Activated T-cell treated with anti-CD3 and anti-CD28 coated beads for 48 hours (primary cell): ENCODE measurements around the gene ITGA5.
A peak's percentile ranks its signal among the peaks of the same experiment; 100 is the strongest.

Experiments used
- DNase-seq: peaks from one replicate; pipeline ENCODE4 v3.0.0-alpha.2; 2020; ENCODE audit warnings: low read depth

The ITGA5 gene

DNA sequence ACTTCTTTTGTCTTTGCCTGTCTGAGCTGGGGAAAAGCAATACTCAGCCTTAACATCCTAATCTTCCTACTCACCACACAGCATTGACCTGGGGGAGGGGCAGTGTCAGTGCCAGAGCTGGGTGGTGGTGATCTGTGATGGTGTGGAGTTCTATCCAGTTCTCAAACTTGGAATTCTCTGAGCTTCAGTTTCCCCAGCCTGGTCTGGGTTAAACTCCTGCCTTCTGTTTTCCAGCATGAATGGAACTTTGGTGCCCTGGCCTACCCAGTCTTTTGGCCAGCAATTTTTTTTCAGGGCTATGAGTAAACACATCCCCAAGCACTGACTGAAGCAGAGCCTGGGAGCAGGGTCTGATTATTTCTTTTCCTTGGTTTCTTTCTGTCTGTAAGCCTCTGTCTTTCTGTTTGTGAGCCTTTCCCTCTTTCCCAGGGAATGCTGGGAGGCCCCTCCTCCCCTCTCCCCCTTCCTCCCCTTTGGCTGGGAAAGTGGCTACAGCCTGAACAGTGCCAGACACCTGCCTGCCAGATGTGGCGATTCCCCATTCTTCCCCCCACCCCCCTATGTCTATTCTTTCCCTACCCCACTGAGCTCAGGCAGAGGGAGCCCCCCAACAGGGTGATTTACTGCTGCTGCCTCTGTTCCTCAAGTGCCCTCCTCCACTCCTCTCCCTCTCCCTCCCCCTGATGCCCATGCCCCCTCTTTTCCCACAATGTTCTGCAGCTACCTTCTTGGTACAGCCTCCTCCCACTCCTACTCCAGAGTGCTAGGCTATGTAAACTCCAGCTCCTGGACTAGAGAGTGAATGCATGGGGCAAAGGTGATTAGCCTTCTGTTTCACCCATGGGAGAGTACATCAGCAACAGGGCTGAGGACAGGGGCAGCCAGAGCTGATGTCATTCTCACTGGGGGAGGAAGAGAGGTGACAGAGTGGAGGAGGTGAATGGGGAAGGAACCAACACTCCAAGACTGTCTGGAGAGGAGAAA lies 65.9 kb downstream of the ITGA5 start:
- no peak for DNase-seq

DNA sequence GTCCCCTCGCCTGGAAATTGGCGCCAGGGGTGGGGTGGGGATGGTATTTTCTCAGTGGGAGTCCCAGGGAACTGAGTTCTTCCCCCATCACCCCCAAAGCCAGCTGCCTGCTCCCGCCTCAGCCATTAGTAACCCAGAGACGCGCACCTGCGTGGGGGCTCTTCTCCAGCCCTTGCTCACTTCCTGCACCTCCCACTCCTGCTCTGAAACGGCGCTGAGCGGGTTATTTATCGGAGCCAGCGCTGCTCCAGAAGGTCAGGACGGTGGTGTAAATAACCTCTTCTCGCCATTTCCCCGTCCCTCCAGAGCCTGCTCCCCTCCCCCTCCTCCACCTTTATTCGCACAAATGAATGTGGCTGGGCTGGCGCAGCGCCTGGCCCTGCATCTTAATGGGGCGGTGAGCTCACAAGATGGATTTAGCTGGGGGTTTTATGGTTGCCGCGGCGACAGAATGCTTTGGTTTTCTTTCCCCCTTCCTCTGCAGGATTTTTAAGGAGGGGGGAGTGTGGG lies 67.0 kb downstream of the ITGA5 start:
- DNase-seq: peak; percentile 27

DNA sequence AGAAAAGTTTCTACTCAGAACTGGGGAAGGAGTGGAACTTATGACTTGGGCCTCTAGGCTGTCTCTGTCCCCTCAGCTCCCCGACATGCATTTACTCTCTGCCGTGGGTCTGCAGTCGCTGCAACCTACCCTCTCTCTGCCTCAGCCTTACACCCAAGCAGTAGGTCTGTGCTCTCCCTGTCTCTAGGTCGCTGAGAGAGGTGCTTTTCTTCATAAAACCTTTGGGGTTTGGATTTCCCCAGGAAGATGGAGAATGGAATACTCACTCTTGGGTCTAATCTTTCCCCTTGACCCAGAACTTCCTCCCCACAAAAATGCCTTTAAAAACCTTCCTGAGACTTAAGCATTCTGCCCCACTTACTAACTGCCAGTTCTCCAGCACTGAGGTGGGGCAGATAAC lies 67.7 kb downstream of the ITGA5 start:
- DNase-seq: no peak

DNA sequence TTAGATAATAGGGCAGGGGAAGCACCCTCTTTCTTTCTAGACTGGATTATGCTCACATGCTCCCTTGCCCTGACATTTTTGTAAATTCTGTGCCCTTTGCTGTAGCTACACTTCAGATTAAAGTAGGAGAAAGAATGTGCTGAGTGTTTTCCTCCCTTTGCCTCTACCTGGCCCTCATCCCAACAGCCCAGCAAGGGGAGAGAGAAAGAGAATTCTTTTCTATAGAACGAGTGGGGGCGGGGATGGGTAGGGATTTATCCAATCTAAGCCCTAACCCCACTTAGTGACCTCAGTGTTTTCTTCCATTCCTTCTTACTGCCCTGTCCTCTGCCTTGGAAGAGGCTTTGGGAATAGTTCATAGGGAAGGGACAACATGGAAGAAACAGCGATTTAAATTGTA lies 68.3 kb downstream of the ITGA5 start:
- DNase-seq: no peak

DNA sequence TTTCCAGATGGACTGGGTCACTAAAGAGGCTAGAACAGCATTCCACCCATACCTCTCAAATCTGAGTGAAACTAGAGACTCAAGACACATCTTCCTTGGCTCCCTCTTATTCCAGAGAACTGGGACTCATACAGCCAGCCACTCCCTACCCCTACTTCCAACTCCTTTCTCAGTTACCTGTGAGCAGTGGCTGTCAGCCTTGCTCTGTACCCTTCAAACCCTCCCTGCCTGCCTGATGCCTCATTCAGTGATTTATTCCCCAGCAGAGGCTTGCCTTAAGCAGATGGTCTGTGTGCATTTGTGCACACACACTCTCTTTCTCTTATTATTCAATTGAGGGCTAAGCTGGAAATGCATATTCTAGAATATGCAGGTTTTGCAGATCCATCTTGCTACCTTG lies 69.4 kb downstream of the ITGA5 start:
- no peak for DNase-seq

DNA sequence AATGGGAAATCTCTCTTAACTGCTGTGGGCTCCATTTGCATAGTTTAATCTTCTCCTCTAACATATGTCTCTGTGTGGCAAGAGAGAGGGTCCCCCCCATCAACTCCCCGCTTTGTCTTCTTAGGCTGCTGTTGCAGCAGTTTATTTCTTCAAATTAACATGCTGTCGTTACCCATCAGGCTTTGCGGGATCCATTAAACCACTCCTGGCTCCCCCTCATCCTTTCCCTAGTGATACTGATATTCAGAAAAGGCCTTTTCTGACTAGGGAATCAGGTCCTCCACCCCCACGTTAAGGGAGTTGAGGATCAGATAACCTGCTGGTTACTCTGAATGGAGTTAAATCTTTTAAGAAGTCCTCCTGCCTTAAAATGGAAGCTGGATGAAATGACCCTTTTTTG lies 70.0 kb downstream of the ITGA5 start:
- DNase-seq: no peak
